Activated naive CD8-positive, alpha-beta T cell treated with anti-CD3 and anti-CD28 coated beads, Interleukin-2, amount 10 ng/mL, durations not matched to agents 7 days and 5 days (primary cell): ENCODE data around the gene NOS1AP. TPM values are rescaled to one million over a fixed set of nuclear protein-coding genes. Genes with fewer than 3 reads are reported as not detected.

Source experiments
- ATAC-seq: fragments of 150-1000 bp; cut with Tn5 transposase; one replicate; pipeline ENCODE4 v1.10.0; 2021; ENCODE audit warnings: low read depth, moderate library complexity
- POLR2A ChIA-PET: fragments of 350-600 bp; sonication (Branson Sonifier 250); formaldehyde crosslinking; loops from one replicate; lab custom pipeline; 2021; ENCODE audit warnings: antibody characterized with exemption; lab: Charles Lee
- DNase-seq: peaks from one replicate; pipeline ENCODE4 v3.0.0; 2021
- H3K27ac Mint-ChIP-seq: one replicate; pipeline ENCODE4 v1.8.0; 2022; ENCODE audit warnings: mild to moderate bottlenecking, mixed read lengths
- H3K27me3 Mint-ChIP-seq: one replicate; pipeline ENCODE4 v1.8.0; 2022; ENCODE audit warnings: mild to moderate bottlenecking, moderate library complexity, mixed read lengths
- H3K36me3 Mint-ChIP-seq: one replicate; pipeline ENCODE4 v1.8.0; 2021; ENCODE audit warnings: mild to moderate bottlenecking, mixed read lengths
- H3K4me1 Mint-ChIP-seq: one replicate; pipeline ENCODE4 v1.8.0; 2021; ENCODE audit warnings: mixed read lengths
- H3K4me3 Mint-ChIP-seq: one replicate; pipeline ENCODE4 v1.8.0; 2022; ENCODE audit warnings: mild to moderate bottlenecking, moderate library complexity, mixed read lengths
- H3K9me3 Mint-ChIP-seq: one replicate; pipeline ENCODE4 v1.8.0; 2021; ENCODE audit warnings: mixed read lengths
- total RNA-seq, 2 experiments: library from RNA; stranded (reverse); gene quantifications; one replicate each; pipeline ENCODE4 v1.2.3, GENCODE V29; 2021

Gene NOS1AP
- total RNA-seq, 2 experiments from 2014 or later, result not detected

DNA sequence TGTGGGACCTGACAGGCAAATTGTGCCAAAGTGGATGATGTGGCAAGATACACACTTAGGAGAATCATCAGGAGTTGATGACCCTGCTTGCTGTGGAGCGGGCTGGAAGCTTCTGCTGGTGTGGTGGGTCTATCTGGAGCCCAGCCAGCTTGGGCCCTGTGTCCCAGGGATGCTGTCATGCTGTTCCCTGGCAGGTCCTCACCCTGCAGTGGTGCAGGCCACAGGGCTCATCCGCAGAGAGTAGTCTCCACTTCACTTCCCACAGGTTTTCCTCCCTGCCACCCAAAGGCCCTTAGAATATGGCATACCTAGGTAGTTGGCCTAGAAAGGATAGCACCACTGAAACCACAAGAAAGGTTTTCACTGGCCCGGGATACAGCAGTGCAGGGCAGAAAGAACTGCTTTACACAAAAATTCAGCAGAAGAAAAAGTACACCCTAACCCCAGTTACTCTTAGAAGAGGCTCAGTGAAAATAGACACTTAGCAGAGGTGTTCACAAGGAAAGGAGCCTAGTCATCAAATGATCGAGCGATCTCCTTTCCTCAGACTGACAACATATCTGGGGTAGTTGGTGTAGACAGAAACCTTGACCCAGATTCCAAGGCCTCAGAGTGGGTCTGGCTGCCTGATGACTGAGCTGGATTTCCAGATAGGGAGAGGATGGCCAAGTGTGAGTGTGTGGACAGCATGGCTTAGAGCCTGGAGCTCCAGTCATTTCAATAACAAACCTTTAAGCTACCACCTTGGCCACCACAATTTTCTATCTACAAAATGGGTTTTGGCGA, 310.8 kb downstream of the NOS1AP start:
- Mint-ChIP-seq H3K9me3 (no peaks in the 10 kb centered on the region), H3K4me3 (no peak overlapping the region), H3K4me1 (no peaks in the 10 kb centered on the region), H3K27me3 (peaks cover 1% of the 10 kb centered on the region), H3K36me3 (no peaks in the 10 kb centered on the region), H3K27ac (no peak overlapping the region)
- DNase-seq (no peak), ATAC-seq (no peak)
- POLR2A ChIA-PET, result interaction anchor here (0.6 kb wide), 1 partner anchor 9 kb away, joined by 3 read pairs; no protein-coding TSS in a partner anchor

DNA sequence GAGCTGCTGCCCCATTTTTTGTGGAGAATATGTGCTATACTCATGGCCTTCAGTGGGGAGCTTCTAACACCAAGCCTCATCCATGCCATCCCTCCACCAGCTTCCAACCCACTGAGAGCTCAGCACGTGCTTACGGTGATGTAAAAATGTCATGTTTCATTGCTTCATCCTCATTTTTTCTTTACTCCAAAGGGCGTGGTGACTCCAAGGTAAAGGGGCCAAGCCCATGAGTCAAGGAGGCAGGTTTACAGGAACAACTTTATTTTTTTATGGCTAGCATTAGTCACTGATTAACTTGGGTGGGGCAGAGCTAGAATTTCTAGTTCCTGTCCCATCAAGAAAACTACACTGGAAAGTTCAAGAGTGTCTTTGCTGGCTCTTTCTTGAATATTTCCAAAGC, 311.9 kb downstream of the NOS1AP start, which contains the start of gene C1orf226:
TSS of gene C1orf226 (plus strand) at position 346 of the 400 bp plus-strand sequence. CDS start 174 bp downstream, outside the sequence.
- no peak for DNase-seq
- ATAC-seq, result no peak
- POLR2A ChIA-PET, result no interaction called here
- Mint-ChIP-seq H3K27ac (no peak within 1 kb of the TSS), H3K36me3 (no peaks in the 10 kb centered on the region), H3K4me1 (no peaks in the 10 kb centered on the region), H3K4me3 (no peak within 1 kb of the TSS), H3K27me3 (no peaks in the 10 kb centered on the region), H3K9me3 (no peaks in the 10 kb centered on the region)

DNA sequence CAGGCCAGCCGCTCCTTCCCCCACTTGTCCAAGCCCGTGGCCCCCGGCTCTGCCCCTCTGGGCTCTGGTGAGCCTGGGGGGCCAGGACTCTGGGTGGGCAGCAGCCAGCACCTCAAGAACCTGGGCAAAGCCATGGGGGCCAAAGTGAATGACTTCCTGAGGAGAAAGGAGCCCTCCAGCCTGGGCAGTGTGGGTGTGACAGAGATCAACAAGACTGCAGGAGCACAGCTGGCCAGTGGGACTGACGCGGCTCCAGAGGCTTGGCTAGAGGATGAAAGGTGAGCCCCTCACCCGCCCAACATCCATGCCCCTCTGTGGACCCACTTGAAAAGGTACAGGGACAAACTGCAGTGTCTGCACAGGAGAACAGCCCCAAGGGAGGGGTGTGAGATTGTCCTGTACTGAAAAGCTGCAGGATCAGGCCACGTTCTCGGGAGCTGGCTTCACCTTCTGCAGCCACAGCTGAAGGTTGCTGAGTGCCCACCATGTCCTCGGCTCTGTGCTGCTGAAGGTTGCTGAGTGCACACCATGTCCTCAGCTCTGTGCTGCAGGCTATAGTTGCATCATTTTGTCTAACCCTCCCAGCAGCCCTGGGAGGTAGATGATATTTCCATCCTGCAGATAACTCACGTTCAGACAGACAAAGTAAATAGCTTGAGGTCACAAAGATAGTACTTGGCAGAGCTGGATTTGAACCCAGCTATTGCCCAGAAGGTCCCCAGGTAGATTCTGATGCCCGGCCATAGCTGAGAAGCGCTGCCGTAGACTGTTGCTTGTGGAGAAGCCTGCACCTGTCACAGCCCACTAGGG, 312.7 kb downstream of the NOS1AP start:
- Mint-ChIP-seq H3K9me3 (no peaks in the 10 kb centered on the region), H3K4me1 (no peaks in the 10 kb centered on the region), H3K27ac (no peak overlapping the region), H3K36me3 (no peaks in the 10 kb centered on the region), H3K27me3 (no peaks in the 10 kb centered on the region), H3K4me3 (no peak overlapping the region)
- ATAC-seq (no peak), DNase-seq (no peak)
- POLR2A ChIA-PET, result no interaction called here

DNA sequence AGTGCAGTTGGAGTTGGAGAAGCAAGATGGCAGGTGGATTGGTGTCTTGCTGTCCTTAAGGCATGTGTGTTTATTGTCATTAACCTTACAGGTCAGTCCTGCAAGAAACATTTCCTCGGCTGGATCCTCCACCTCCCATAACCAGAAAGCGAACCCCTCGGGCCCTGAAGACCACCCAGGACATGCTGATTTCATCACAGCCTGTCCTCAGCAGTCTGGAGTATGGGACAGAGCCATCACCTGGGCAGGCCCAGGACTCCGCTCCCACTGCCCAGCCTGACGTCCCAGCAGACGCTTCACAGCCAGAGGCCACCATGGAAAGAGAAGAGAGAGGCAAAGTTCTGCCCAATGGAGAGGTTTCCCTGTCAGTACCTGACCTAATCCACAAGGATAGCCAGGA, 313.6 kb downstream of the NOS1AP start:
- H3K27me3 Mint-ChIP-seq, result no peaks in the 10 kb centered on the region
- no peak for DNase-seq
- no peaks in the 10 kb centered on the region for H3K9me3 Mint-ChIP-seq
- POLR2A ChIA-PET, result no interaction called here
- ATAC-seq, result no peak
- H3K27ac Mint-ChIP-seq, result no peak overlapping the region
- H3K36me3 Mint-ChIP-seq, result no peaks in the 10 kb centered on the region
- H3K4me1 Mint-ChIP-seq, result no peaks in the 10 kb centered on the region
- H3K4me3 Mint-ChIP-seq, result no peak overlapping the region

DNA sequence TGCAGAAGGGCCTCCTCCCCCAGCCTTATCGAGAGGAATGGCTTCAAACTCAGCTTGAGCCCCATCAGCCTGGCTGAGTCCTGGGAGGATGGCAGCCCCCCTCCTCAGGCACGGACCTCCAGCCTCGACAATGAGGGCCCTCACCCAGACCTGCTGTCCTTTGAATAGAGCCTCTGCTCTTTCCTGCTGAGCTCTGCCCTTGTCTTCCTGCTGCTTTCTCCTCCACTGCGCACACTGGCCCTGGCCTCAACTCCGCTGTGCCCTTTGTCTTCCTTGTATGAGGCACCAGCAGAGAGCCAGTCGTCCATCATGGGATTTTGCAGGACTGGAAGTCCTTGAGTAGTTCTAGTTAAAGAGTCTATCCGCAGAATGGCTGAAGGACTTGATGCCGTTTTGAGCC, 314.0 kb downstream of the NOS1AP start:
- no peaks in the 10 kb centered on the region for H3K4me1 Mint-ChIP-seq
- no peak for ATAC-seq
- no peaks in the 10 kb centered on the region for H3K36me3 Mint-ChIP-seq
- no peaks in the 10 kb centered on the region for H3K9me3 Mint-ChIP-seq
- no peak overlapping the region for H3K4me3 Mint-ChIP-seq
- no peaks in the 10 kb centered on the region for H3K27me3 Mint-ChIP-seq
- H3K27ac Mint-ChIP-seq, result no peak overlapping the region
- POLR2A ChIA-PET, result no interaction called here
- no peak for DNase-seq

DNA sequence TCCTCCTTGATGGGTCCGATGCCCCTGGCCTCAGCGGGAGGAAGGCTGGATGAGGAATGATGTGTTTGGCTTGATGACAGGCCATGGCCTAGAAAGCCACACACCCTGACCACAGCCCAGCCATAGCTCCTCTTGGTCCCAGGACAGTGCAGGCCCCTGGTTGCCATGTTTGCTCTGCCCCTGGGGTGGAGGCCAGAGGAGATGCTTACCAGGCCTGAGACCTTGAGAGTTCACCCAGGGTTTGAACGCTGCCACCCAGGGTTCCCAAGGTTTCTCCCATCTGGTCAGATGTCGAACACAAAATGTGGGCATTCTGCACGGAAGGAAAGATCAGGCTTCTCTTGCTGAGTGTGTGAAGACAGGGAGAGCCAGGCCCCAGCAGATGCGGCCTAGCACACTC, 314.6 kb downstream of the NOS1AP start:
- no peak for ATAC-seq
- POLR2A ChIA-PET, result no interaction called here
- Mint-ChIP-seq H3K9me3 (no peaks in the 10 kb centered on the region), H3K4me1 (no peaks in the 10 kb centered on the region), H3K4me3 (no peak overlapping the region), H3K27me3 (no peaks in the 10 kb centered on the region), H3K36me3 (no peaks in the 10 kb centered on the region), H3K27ac (no peak overlapping the region)
- DNase-seq, result no peak

DNA sequence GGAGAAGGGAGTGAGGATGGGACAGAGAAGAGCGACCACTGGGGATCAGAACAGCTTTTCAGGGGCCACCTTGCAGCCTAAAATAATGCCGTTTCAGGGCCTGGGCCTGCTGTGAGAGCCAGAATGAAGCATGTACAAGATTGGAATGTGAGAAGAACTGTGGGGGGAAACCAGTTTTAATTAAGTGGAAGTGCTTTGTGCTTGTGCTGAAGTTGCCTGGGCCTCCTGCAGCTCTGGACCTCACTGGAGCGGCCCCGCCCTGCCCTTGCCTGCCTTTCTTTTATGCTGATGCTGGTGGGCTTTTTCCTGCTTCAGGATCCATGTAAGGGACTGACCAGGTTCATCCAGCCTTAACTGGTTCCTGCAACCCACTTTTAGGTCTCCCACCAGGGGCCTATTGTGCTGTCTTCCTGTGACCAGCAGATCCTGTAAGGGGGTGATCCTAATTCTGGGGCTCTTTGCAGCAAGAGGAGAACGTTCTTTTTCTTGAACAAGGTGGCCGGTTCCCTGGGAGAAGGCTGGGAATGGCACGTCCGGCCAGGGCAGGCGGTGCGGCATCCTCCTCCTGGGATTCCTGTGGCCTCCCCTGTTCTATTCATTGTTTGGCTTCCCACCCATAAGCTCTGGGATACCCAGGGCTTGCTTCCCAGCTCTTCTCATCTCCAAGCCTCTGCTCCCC, 315.2 kb downstream of the NOS1AP start:
- Mint-ChIP-seq H3K4me1 (peaks cover 3% of the 10 kb centered on the region), H3K36me3 (no peaks in the 10 kb centered on the region), H3K27me3 (peaks cover 1% of the 10 kb centered on the region), H3K27ac (no peak overlapping the region), H3K9me3 (no peaks in the 10 kb centered on the region), H3K4me3 (no peak overlapping the region)
- ATAC-seq (no peak), DNase-seq (no peak)
- POLR2A ChIA-PET, result no interaction called here

DNA sequence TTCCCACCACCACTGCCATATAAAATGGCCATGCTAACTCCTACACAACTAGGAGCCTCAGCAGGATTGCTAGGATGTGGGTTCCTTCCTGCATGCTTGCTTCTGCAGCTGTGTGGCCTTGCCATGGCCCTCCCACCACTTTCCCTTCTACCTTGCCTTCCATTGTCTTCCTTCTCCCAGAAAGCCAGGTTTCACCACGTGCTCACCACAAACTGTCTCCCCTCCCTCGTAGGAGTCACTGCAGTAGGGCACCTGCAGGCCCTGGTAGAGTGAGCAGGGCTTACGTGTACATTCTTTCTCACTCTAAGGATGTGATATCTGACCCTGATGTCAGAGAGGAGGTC, 315.8 kb downstream of the NOS1AP start:
- H3K4me1 Mint-ChIP-seq, result peaks cover 3% of the 10 kb centered on the region
- DNase-seq (no peak), ATAC-seq (no peak)
- POLR2A ChIA-PET, result no interaction called here
- no peaks in the 10 kb centered on the region for H3K36me3 Mint-ChIP-seq
- H3K27ac Mint-ChIP-seq, result no peak overlapping the region
- no peak overlapping the region for H3K4me3 Mint-ChIP-seq
- H3K9me3 Mint-ChIP-seq, result no peaks in the 10 kb centered on the region
- H3K27me3 Mint-ChIP-seq, result peaks cover 6% of the 10 kb centered on the region

DNA sequence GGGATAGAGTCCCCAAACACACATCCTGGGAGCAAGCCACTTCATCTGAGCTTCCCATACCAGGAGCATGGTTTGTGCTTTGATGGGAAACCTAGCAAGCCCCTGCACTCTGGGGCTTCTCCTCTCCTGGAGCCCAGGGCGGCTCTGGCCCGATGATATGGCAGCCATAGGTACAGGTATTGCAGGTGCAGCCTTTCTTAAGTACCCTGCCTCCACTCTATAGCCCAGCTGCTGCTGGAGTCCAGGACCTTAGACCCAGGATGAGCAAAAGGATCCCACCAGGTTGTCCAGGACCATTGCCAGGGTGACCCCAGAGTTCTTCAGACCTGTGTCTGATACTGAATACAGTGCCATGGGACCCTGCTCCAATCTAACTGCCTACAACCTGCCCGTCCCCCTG, 316.2 kb downstream of the NOS1AP start:
- POLR2A ChIA-PET, result no interaction called here
- H3K9me3 Mint-ChIP-seq, result no peaks in the 10 kb centered on the region
- peaks cover 11% of the 10 kb centered on the region for H3K27me3 Mint-ChIP-seq
- H3K4me3 Mint-ChIP-seq, result no peak overlapping the region
- ATAC-seq (no peak), DNase-seq (no peak)
- peaks cover 3% of the 10 kb centered on the region for H3K4me1 Mint-ChIP-seq
- no peaks in the 10 kb centered on the region for H3K36me3 Mint-ChIP-seq
- H3K27ac Mint-ChIP-seq, result no peak overlapping the region

DNA sequence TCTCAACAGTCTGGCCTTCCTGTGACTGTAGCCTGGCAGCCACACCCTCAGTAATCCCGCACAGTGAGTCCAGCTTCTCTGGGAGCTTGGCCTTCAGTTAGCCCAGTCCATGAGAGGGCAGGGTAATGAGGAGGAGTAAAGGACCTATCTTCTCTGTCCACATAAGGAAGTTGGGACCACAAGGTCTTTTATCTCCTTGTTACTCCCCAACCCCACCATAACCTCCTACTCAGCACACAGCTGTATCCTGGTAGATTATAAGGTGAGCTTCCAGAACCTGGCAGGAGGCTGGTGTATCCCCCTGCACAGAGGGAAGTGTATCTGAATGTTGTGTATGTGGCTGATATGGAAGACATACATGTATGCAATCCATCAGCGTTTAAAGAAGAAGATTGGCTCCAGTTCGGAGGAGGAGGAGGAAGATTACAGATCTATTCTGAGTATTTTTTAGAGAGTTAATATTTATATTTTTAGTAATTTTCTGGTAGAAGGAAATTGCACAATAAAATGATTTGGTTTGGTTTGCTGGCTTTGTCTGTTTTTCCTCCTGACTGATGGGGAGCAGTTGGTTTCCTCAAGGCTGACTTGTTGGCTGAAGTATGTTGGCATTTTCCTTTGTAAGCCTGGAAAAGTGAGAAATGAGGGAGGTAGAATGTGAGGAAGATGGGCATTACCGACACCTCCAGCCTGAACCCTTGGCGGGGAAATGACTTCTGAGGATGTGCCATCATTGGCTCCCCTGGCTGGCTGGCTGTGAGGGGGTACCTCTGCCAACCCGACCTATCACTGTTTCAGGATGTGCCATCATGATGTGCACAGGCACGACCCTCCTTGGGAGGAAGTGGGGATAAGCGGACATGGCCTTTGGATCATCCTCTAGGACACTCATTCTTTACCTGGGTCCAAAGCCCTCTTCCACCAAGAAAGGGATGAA, 317.1 kb downstream of the NOS1AP start:
- Mint-ChIP-seq H3K4me3 (no peak overlapping the region), H3K9me3 (no peaks in the 10 kb centered on the region), H3K4me1 (peaks cover 3% of the 10 kb centered on the region), H3K27me3 (peaks cover 11% of the 10 kb centered on the region), H3K36me3 (no peaks in the 10 kb centered on the region), H3K27ac (no peak overlapping the region)
- POLR2A ChIA-PET, result no interaction called here
- no peak for DNase-seq
- no peak for ATAC-seq

DNA sequence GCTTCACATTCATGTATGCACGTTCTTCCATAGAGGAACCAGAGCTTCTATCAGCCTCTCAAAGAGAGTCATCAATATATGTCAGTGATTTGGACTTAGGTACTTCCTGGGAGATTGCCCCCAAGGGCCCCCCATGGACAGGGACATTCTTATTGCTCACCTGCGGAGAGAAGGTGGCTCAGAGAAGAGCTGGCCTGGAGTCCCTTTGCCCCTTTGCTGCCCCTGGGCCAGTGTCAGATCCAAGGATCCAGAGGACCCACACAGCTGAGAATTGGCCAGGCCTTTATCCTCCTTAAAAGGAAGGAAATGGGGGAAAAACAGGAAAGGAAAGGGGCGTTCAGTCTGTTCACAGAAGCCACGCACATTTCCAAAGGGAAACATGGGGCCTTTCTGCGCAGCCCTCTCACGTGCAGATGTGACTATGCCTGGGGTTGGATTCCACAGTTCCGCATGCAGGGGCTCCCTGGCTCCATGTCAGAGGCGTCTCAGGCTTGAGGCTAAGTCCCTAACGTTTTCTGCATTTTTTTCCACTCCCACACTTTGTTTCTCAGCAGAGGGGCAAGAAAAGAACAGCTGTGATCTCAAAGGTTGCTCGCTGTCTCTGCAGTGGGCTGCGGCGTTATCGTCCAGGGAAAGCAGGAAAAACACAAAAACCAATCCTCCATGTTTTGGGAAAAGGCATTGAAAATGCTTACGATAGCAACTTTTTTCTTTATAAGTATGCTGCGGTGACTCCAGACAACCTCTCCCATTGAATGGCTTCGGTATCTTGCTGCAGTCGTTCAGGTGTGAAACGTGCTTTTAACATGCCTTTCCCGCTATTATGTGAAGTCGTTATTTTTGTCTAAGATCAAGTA, 318.0 kb downstream of the NOS1AP start:
- POLR2A ChIA-PET, result no interaction called here
- no peak overlapping the region for H3K4me3 Mint-ChIP-seq
- H3K36me3 Mint-ChIP-seq, result no peaks in the 10 kb centered on the region
- no peaks in the 10 kb centered on the region for H3K9me3 Mint-ChIP-seq
- no peak for ATAC-seq
- no peak overlapping the region for H3K27ac Mint-ChIP-seq
- H3K27me3 Mint-ChIP-seq, result peaks cover 12% of the 10 kb centered on the region
- no peak for DNase-seq
- H3K4me1 Mint-ChIP-seq, result peaks cover 4% of the 10 kb centered on the region

DNA sequence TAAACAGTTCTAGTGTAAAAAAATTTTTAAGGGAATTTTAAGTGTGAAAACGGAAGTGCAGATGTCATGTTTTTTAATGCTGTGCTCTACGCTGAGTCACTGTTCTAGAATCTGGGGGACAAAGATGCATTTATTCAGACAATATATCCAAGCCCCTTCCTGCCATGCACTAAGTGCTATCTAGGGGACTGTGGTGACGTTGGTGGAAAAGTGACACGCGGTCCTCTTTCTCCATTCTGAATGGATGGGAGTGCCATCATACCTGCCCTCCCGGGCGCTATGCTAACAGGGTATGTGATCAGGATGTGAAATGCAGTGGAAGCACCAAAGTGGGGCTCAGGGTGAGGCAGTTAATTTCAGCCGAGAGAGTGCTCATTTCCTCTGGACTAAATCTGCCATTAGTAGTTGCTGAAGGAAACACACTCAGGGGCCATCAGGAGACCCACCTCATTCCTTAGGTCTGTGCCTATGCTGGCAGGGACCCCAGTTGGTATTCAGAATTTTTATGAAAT, 318.6 kb downstream of the NOS1AP start:
- ATAC-seq (no peak), DNase-seq (no peak)
- H3K27me3 Mint-ChIP-seq, result peaks cover 14% of the 10 kb centered on the region
- H3K4me3 Mint-ChIP-seq, result no peak overlapping the region
- H3K4me1 Mint-ChIP-seq, result peaks cover 4% of the 10 kb centered on the region
- POLR2A ChIA-PET, result no interaction called here
- no peaks in the 10 kb centered on the region for H3K36me3 Mint-ChIP-seq
- no peak overlapping the region for H3K27ac Mint-ChIP-seq
- no peaks in the 10 kb centered on the region for H3K9me3 Mint-ChIP-seq
